Mesendoderm (in vitro differentiated cells): Measurements from ENCODE around the gene MANBA.
"Not testable (repeated sequence)": the region's sequence is repeated elsewhere in the genome, so short reads cannot be mapped to it uniquely, and the experiment has no call there.

Experiments
- DNase-seq: peaks from one replicate; pipeline ENCODE4 v3.0.0; 2013
- H2AK5ac ChIP-seq: 2 replicates; pipeline ENCODE4 v1.6.1; 2013; ENCODE audit warnings: low read length, inconsistent platforms
- H2BK120ac ChIP-seq: 2 replicates; pipeline ENCODE4 v1.6.1; 2013; ENCODE audit warnings: low read depth, mild to moderate bottlenecking, low read length, moderate library complexity, mixed read lengths
- H2BK15ac ChIP-seq: replicated peaks from 2 replicates; pipeline ENCODE4 v1.6.1; 2013; ENCODE audit warnings: low read depth, mild to moderate bottlenecking, moderate library complexity
- H2BK5ac ChIP-seq: 2 replicates; pipeline ENCODE4 v1.6.1; 2013; ENCODE audit warnings: low read length, inconsistent platforms
- H3K18ac ChIP-seq: 2 replicates; pipeline ENCODE4 v1.6.1; 2013; ENCODE audit warnings: mild to moderate bottlenecking, low read length, mixed read lengths
- H3K23ac ChIP-seq: one replicate; pipeline ENCODE4 v1.6.1; 2013; ENCODE audit warnings: low read length
- H3K27ac ChIP-seq: 2 replicates; pipeline ENCODE4 v1.5.1; 2013; ENCODE audit warnings: low read depth, mild to moderate bottlenecking, inconsistent platforms, low read length, moderate library complexity
- H3K27me3 ChIP-seq: 2 replicates; pipeline ENCODE4 v1.6.1; 2013; ENCODE audit warnings: low read length, control low read depth, mild to moderate bottlenecking, inconsistent platforms; ENCODE audit not compliant: insufficient read depth, poor library complexity
- H3K36me3 ChIP-seq: 2 replicates; pipeline ENCODE4 v1.6.1; 2013; ENCODE audit warnings: low read length, inconsistent platforms; ENCODE audit not compliant: control insufficient read depth, insufficient read depth
- H3K4ac ChIP-seq: one replicate; pipeline ENCODE4 v1.6.1; 2013; ENCODE audit warnings: low read depth, mild to moderate bottlenecking, low read length, moderate library complexity
- H3K4me1 ChIP-seq: 2 replicates; pipeline ENCODE4 v1.6.1; 2013; ENCODE audit warnings: low read depth, low read length, inconsistent platforms; ENCODE audit not compliant: control insufficient read depth
- H3K4me2 ChIP-seq: 2 replicates; pipeline ENCODE4 v1.6.1; 2013; ENCODE audit warnings: low read length
- H3K4me3 ChIP-seq: 2 replicates; pipeline ENCODE4 v1.5.1; 2013; ENCODE audit warnings: mild to moderate bottlenecking, low read length
- H3K56ac ChIP-seq: one replicate; pipeline ENCODE4 v1.6.1; 2013; ENCODE audit warnings: low read length
- H3K79me1 ChIP-seq: 2 replicates; pipeline ENCODE4 v1.6.1; 2013; ENCODE audit warnings: low read length, inconsistent platforms
- H3K79me2 ChIP-seq: 2 replicates; pipeline ENCODE4 v1.6.1; 2013; ENCODE audit warnings: mild to moderate bottlenecking, low read length; ENCODE audit not compliant: control insufficient read depth, insufficient read depth
- H3K9ac ChIP-seq: 2 replicates; pipeline ENCODE4 v1.6.1; 2013; ENCODE audit warnings: low read length, inconsistent platforms
- H4K5ac ChIP-seq: one replicate; pipeline ENCODE4 v1.6.1; 2013; ENCODE audit warnings: low read length
- H4K8ac ChIP-seq: one replicate; pipeline ENCODE4 v1.6.1; 2013; ENCODE audit warnings: low read depth, mild to moderate bottlenecking, control low read depth, low read length, moderate library complexity
- WGBS: extraction: QIAGEN DNeasy Blood & Tissue Kit; methylation state at CpG from one replicate; pipeline ENCODE4 v1.1.7; 2013; ENCODE audit warnings: low lambda C conversion rate, missing lambda C conversion rate; ENCODE audit not compliant: insufficient coverage; ENCODE audit errors: extremely low coverage; 5-methylcytosine and 5-hydroxymethylcytosine counted together

MANBA gene

DNA sequence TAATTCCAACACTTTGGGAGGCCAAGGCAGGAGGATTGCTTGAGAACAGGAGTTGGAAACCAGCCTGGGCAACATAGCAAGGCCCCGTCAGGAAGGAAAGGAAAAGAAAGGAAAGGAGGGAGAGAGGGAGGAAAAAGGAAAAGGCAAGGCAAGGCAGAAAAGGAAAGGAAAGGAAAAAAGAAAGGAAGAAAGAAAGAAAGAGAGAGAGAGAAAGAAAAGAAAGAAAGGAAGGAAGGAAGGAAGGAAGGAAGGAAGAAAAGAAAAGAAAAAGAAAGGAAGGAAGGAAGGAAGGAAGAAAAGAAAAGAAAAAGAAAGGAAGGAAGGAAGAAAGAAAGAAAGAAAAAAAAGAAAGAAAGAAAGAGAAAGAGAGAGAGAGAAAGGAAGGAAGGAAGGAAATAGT, 51.7 kb downstream of the MANBA start:
- not testable (repeated sequence) for H3K4me3 ChIP-seq, H3K4me2 ChIP-seq

DNA sequence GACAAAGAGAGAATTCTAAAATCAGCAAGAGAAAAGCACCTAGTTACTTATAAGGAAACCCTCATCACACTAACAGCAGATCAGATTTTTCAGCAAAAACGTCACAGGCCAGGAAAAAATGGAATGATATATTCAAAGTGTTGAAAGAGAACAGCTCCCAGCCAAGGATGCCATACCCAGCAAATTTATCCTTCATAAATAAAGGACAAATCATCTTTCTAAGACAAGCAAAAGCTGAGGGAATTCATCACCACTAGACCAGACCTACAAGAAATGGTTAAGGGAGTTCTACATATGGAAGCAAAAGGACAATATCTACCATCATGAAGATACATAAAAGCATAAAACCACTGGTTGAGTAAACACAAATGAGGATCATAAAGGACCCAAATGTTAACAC, 53.6 kb downstream of the MANBA start:
- no CpG with 5 or more reads among the region's 1 CpG for whole genome bisulfite sequencing
- H2BK5ac ChIP-seq, result no peak overlapping the region
- H3K4me2 ChIP-seq, result no peak overlapping the region
- no peak overlapping the region for H3K56ac ChIP-seq
- H3K27me3 ChIP-seq, result no peaks in the 10 kb centered on the region
- no peak overlapping the region for H4K5ac ChIP-seq
- H3K79me2 ChIP-seq, result no peaks in the 10 kb centered on the region
- H3K4me3 ChIP-seq, result no peak overlapping the region
- no peak overlapping the region for H3K18ac ChIP-seq
- H2AK5ac ChIP-seq, result no peak overlapping the region
- no peak overlapping the region for H3K23ac ChIP-seq
- H4K8ac ChIP-seq, result no peak overlapping the region
- H3K27ac ChIP-seq, result no peak overlapping the region
- no peak overlapping the region for H3K4ac ChIP-seq
- no peak overlapping the region for H3K9ac ChIP-seq
- no peak for DNase-seq
- H2BK15ac ChIP-seq, result no peak overlapping the region
- H3K79me1 ChIP-seq, result no peaks in the 10 kb centered on the region
- H3K4me1 ChIP-seq, result no peaks in the 10 kb centered on the region
- no peaks in the 10 kb centered on the region for H3K36me3 ChIP-seq
- H2BK120ac ChIP-seq, result no peak overlapping the region

More for the DNA sequence above, 51.7 kb downstream of the MANBA start:
- DNase-seq, H3K9ac ChIP-seq, H3K27ac ChIP-seq, H3K4me1 ChIP-seq, H2BK15ac ChIP-seq, H3K79me1 ChIP-seq, H3K79me2 ChIP-seq, H2BK5ac ChIP-seq, H3K23ac ChIP-seq, H3K4ac ChIP-seq, H3K18ac ChIP-seq, H4K5ac ChIP-seq, H4K8ac ChIP-seq, H2BK120ac ChIP-seq, H2AK5ac ChIP-seq, H3K56ac ChIP-seq, H3K36me3 ChIP-seq, H3K27me3 ChIP-seq: not testable (repeated sequence)
- WGBS, result no CpG with 5 or more reads among the region's 1 CpG

DNA sequence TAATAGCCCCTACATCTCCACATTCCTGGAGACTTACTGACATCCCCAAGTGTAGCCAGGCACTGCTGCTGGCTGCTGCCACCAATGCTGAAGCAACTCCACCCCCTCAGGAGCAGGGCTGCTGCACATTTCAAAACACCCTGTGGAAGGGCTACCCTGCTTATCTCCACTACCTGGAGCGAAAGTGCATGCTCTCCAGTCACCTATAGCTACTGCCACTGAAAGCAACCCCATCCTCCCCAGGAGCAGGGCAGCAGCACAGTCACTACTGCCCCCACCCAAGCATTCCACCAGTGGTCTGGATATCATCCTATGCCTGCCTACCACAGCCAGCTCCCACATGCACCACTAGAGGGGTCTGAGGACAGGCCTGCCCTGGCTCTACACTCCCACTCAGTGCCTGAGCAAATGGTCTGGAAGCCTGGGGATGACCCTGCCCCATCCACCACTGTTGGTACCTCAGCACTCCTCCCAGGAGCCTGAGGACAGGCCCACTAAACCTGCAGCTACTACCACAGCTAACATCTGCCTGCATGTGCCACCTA, 55.3 kb downstream of the MANBA start:
- Histone ChIP-seq H4K8ac (no peak overlapping the region), H3K18ac (no peak overlapping the region), H2AK5ac (no peak overlapping the region), H3K4me1 (no peaks in the 10 kb centered on the region), H3K27ac (no peak overlapping the region), H3K4ac (no peak overlapping the region), H3K23ac (no peak overlapping the region), H2BK120ac (no peak overlapping the region), H3K9ac (no peak overlapping the region), H2BK5ac (no peak overlapping the region), H4K5ac (no peak overlapping the region), H3K36me3 (no peaks in the 10 kb centered on the region), H3K27me3 (no peaks in the 10 kb centered on the region), H3K4me3 (no peak overlapping the region), H3K79me2 (no peaks in the 10 kb centered on the region), H3K4me2 (no peak overlapping the region), H3K79me1 (no peaks in the 10 kb centered on the region), H2BK15ac (no peak overlapping the region), H3K56ac (no peak overlapping the region)
- peak; percentile 54 for DNase-seq
- no CpG with 5 or more reads among the region's 1 CpG for WGBS

DNA sequence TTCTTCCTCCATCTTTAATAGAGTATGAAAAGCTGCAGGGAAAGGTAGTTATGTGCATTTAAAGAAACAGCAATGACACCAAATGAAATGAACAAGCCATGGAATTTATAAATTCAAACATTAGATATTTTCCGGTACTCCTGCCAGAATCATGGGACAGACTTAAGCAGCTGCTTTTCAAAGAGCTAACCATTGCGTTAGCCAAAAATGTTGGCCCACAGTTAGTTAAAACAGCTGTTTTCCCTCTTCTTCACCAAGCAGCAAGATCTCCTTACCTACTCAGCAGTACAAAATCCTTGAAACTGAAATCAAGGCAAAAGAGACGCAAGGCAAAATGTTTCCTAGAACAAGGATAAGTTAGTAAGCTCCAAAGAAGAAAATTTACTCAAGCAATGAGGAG, 64.0 kb downstream of the MANBA start:
- no peak overlapping the region for H2BK120ac ChIP-seq
- no peak overlapping the region for H3K23ac ChIP-seq
- H3K36me3 ChIP-seq, result no peaks in the 10 kb centered on the region
- no peak overlapping the region for H3K9ac ChIP-seq
- no peak overlapping the region for H3K4me2 ChIP-seq
- H4K5ac ChIP-seq, result no peak overlapping the region
- H3K18ac ChIP-seq, result no peak overlapping the region
- no peaks in the 10 kb centered on the region for H3K79me1 ChIP-seq
- no peaks in the 10 kb centered on the region for H3K27me3 ChIP-seq
- no peak overlapping the region for H2AK5ac ChIP-seq
- H3K56ac ChIP-seq, result no peak overlapping the region
- no peak overlapping the region for H4K8ac ChIP-seq
- no peak overlapping the region for H3K27ac ChIP-seq
- H3K4ac ChIP-seq, result no peak overlapping the region
- H2BK15ac ChIP-seq, result no peak overlapping the region
- H3K4me3 ChIP-seq, result no peak overlapping the region
- H2BK5ac ChIP-seq, result no peak overlapping the region
- no peaks in the 10 kb centered on the region for H3K4me1 ChIP-seq
- WGBS, result no CpG with 5 or more reads among the region's 3 CpGs
- no peaks in the 10 kb centered on the region for H3K79me2 ChIP-seq
- DNase-seq, result no peak

DNA sequence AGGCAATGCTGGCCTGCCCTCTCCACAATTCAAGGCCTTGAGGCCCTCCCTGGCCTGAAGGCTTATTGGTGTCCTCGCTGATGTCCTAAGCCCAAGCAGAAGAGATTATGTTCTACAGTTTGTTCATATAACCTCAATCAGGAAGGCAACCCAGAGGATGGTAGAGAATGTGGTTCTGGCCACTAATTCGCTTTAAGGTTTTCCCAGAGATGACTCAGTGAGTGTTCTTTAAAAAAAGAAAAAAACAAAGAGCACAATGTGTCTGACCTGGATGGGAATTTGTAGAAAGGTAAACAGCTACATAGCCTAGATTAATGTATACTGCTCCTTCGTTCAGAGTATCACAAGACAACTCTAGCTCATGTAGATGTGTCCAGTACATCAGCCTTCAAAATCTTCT, 66.0 kb downstream of the MANBA start:
- no peak overlapping the region for H3K56ac ChIP-seq
- no peak overlapping the region for H3K18ac ChIP-seq
- WGBS, result no CpG with 5 or more reads among the region's 3 CpGs
- H3K9ac ChIP-seq, result no peak overlapping the region
- no peak for DNase-seq
- no peaks in the 10 kb centered on the region for H3K4me1 ChIP-seq
- H2AK5ac ChIP-seq, result no peak overlapping the region
- H2BK5ac ChIP-seq, result no peak overlapping the region
- no peaks in the 10 kb centered on the region for H3K79me2 ChIP-seq
- H3K4ac ChIP-seq, result no peak overlapping the region
- H3K4me3 ChIP-seq, result no peak overlapping the region
- no peak overlapping the region for H2BK120ac ChIP-seq
- no peaks in the 10 kb centered on the region for H3K79me1 ChIP-seq
- H3K4me2 ChIP-seq, result no peak overlapping the region
- H3K23ac ChIP-seq, result no peak overlapping the region
- no peaks in the 10 kb centered on the region for H3K27me3 ChIP-seq
- no peak overlapping the region for H4K5ac ChIP-seq
- no peaks in the 10 kb centered on the region for H3K36me3 ChIP-seq
- H2BK15ac ChIP-seq, result no peak overlapping the region
- H4K8ac ChIP-seq, result no peak overlapping the region
- H3K27ac ChIP-seq, result no peak overlapping the region

DNA sequence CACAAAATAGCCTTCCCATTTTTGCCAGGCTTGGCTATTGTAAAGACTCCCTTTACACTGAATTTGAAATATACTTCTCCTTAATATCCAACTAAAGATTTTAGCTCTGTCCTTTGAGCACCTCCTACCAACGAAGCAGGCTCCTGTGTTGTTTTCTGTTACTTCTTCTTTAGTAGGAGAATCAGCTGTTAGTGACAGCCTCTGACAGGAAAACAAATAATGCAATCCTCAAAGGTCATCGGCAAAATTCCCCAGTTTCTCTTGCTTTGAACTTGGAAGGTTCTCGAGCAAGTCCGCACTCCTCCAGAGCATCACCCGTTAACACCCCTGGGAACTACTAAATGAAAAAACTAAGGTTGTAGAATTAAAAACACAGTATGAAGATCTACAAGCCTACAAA, 66.9 kb downstream of the MANBA start:
- no peaks in the 10 kb centered on the region for H3K36me3 ChIP-seq
- H3K18ac ChIP-seq, result no peak overlapping the region
- no peak overlapping the region for H3K9ac ChIP-seq
- no peak overlapping the region for H3K27ac ChIP-seq
- H4K5ac ChIP-seq, result no peak overlapping the region
- no peak overlapping the region for H3K4me2 ChIP-seq
- H3K4me1 ChIP-seq, result no peaks in the 10 kb centered on the region
- H3K4me3 ChIP-seq, result no peak overlapping the region
- H3K27me3 ChIP-seq, result no peaks in the 10 kb centered on the region
- H3K79me1 ChIP-seq, result no peaks in the 10 kb centered on the region
- H2BK120ac ChIP-seq, result no peak overlapping the region
- H3K4ac ChIP-seq, result no peak overlapping the region
- H2AK5ac ChIP-seq, result no peak overlapping the region
- no peak overlapping the region for H2BK5ac ChIP-seq
- no peak for DNase-seq
- H2BK15ac ChIP-seq, result no peak overlapping the region
- H4K8ac ChIP-seq, result no peak overlapping the region
- no peaks in the 10 kb centered on the region for H3K79me2 ChIP-seq
- H3K56ac ChIP-seq, result no peak overlapping the region
- no CpG with 5 or more reads among the region's 5 CpGs for whole genome bisulfite sequencing
- no peak overlapping the region for H3K23ac ChIP-seq
